Stimulated activated CD4-positive, alpha-beta T cell treated with anti-CD3 and anti-CD28 coated beads, Interleukin-15, amount 100 ng/mL, for 24 hours (primary cell): ENCODE measurements around the gene GJB5.

ENCODE experiments used
- DNase-seq: peaks from one replicate; pipeline ENCODE4 v3.0.0-alpha.2; 2020

Gene GJB5

GRCh38 chr1:34796990-34797389, 42.1 kb downstream of the GJB5 start:
- DNase-seq, result no peak

GRCh38 chr1:34800214-34800613, 45.4 kb downstream of the GJB5 start:
- peak; percentile 35 for DNase-seq

- no peak for DNase-seq
Measured at GRCh38 chr1:34803770-34804169, 48.9 kb downstream of the GJB5 start.

GRCh38 chr1:34806396-34806795, 51.5 kb downstream of the GJB5 start:
- DNase-seq, result no peak
